Frontal cortex (tissue), 4 donors: ENCODE results near the gene RAI1. TPM values are rescaled to one million over a fixed set of nuclear protein-coding genes. Genes with fewer than 3 reads are reported as not detected.

Source experiments
- DNase-seq, 2 donors: peaks; one replicate each; pipeline ENCODE4 v3.0.0; 2012; ENCODE audit warnings: low spot score in 2 of 2
- FAIRE-seq: peaks from 2 replicates; lab custom pipeline; 2012; peaks lifted over from hg19 to GRCh38; lab: Jason Lieb, UNC
- total RNA-seq: library from RNA; depleted of rRNA; stranded (reverse); fragments of >200 nt; gene quantifications from one replicate; pipeline ENCODE4 v1.2.3, GENCODE V29; 2014
- donor health status: control.
- donor health status: control.
- donor health status: control.

The RAI1 gene
- total RNA-seq, 1 donor from 2014 or later, result 16.7 TPM

- peak in 1 of 2 donors; percentile 39 for DNase-seq
- no peak for FAIRE-seq
These were observed 150.2 kb downstream of the RAI1 start for GRCh38 chr17:17831208-17832031.

GRCh38 chr17:17832032-17832363 is 150.7 kb downstream of the RAI1 start:
- FAIRE-seq, result no peak
- DNase-seq, result no peak

GRCh38 chr17:17833658-17834357 is 152.6 kb downstream of the RAI1 start:
- FAIRE-seq (no peak), DNase-seq (no peak)

GRCh38 chr17:17834974-17835373 is 153.7 kb downstream of the RAI1 start:
- DNase-seq (no peak), FAIRE-seq (no peak)

GRCh38 chr17:17835415-17836249 is 154.4 kb downstream of the RAI1 start:
- DNase-seq, result peak in 1 of 2 donors; percentile 34
- no peak for FAIRE-seq

DNA sequence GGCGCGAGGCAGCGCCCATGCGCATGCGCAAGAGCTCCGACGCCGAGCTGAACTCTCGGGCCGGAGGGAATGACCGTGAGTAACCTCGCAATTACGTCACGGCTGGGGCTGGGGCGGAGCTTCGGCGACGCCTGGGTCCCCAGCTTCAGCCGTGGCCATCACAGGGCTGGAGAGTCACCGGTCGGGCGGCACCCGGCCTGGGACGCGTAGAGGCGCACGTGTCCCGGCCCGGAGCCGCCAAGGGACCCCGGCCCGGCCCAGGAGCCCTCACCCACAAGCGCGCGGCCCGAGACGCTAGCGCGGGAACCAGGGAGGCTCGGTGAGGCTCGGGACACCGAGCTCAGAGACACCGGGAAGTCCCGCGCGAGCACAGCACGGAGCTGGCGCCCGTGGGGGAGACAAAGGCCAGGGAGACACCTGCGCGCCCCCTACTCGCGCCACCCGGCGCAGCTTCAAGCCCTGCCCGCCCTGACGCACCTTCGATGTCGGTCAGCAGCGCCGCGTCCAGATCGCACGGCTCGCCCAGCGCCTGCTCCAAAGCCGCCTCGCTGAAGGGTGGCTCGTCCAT is 155.1 kb downstream of the RAI1 start:
- FAIRE-seq, result no peak
- DNase-seq, result peak; percentile 95 to 97

DNA sequence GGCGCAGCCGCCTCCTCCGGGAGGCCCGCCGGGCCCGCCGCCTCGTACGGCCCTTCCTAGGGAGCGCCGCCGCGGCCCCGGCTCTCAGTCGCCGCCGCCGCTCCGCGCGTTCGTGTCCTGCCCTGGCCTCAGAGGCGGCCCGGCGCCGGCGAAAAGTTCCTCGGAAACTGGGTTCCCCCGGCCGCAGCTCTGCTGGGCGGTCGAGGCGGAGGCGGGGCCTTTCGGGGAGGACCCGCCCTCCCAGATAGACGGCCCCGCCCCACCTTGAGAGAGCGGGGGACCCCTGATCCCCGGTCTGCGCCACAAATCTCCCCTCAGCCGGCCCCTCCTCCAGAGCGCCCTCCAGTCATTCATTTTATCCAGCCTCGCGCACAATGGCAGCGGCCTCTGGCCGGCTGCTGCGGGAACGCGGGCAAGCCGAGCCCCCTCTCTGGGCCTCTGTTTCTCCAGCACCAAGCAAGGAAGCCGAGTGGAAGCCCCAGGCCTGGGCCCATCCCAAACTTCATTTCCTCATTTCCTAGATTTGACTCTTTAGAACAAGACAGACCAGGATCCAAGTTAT is 155.6 kb downstream of the RAI1 start, which contains the start of gene SREBF1:
Gene SREBF1, minus strand, starts transcription at position 169 of the 562 bp plus-strand sequence. CDS start 169 bp downstream, outside the sequence.
- DNase-seq (peak; percentile 79 to 81), FAIRE-seq (no peak)

DNA sequence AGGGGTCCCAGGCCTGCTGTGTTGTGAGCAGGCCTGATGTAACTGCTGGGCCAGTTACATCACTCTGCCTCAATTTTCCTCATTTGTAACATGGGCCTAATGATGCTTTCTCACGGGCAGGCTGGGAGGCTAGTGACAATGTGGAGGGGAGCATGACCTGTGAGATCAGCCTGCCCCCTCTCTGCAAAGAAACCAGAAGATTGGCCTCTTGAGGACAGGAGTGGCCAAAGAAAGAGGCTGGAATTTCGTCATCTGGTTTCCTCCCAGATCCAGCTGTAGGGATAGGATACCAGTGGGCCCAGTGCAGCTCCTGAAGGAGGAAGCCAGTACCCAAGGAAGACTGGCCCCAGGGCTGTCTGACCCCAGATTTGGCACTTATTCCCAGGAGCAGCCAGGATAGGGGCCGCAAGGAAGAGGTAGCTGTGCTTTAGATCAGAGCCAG is 156.1 kb downstream of the RAI1 start:
- peak in 1 of 2 donors; percentile 36 for DNase-seq

GRCh38 chr17:17837966-17838962 is 157.0 kb downstream of the RAI1 start:
- peak in 1 of 2 donors; percentile 61 for DNase-seq
- FAIRE-seq, result no peak

More for the DNA sequence above, 156.1 kb downstream of the RAI1 start:
- no peak for FAIRE-seq

DNA sequence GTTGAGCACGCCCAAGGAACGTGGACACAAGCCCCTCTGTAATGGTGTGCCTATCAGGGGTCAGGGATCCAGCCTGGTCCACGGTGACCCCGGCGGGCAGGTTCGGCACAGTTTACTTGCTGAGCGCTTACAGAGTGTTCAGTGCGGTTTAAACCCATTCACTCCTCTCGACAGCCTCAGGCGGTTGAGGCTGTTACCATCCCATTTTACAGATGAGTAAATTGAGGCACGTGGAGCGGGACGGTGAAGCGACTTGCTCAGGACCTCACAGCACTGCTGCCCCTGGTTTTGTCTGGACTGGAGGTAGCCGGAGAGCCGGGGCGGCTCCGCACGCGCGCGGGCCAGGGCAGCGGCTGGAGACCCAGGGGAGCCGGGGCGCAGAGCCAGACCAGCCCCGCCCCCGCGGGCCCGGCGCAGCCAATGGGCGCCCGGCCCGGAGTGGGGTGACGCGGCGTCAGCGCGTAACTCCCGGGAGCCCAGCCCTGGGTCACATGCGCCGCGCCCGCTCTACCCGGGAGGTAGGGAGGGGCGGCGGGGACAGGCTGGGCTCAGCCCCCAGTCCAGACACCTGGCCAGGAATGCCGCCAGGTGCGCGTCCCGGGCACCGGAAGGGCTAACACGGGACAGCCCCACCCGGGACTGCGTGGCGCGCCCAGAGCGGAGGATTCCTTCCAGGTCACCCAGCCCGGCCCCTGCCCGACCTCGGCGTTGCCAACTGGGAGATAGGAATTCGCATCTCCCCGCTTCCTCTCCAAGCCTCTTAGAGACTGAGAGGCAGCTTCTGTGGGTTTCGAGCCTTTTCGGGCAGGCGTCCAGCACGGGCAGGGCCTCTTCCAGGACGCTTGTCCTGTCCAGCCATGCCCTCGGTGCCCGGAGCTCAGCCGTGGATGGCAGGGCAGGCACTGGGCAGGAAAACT is 158.8 kb downstream of the RAI1 start:
- FAIRE-seq, result no peak
- peak; percentile 93 to 94 for DNase-seq

- FAIRE-seq (no peak), DNase-seq (peak; percentile 60 to 66)
These were observed 159.7 kb downstream of the RAI1 start for GRCh38 chr17:17840751-17841591.

GRCh38 chr17:17841601-17842025 is 160.4 kb downstream of the RAI1 start:
- FAIRE-seq (no peak), DNase-seq (peak in 1 of 2 donors; percentile 33)

DNA sequence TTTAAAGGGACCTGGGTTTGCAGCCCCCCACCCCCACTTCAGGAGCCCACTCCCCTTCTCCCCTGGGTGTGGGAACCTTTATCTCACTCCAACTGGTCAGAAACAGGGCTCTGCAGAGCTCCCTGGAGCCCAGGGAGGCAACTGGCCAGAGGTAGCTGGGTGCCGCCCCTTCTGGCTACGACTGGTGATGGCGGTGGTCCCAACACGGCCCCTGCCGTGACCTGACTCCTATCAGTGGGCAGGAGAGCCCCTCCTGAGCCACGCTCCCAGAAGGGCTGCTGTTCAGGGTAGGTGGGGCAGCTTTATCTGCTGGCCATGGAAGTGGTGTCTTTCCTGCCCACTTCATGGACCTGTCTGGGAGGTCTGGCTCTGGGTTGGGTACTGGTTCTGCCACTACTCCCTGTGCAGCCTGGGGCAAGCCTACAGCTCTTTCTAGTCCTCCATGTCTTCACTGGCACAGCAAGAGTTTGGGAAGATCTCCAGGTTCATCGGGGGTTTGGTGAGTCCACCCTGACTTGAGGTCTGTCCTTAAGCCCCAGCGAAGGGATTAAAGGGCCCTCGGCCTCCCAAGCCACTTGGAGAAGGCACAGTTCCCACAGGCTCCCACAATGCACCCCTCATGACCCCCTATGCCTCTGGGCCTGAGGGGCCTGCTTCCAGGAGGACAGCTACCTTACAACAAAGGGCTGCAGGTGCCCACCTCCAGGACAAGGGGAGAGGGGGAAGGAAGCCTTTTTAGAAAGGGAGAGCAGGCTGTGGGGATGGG is 161.0 kb downstream of the RAI1 start:
- no peak for FAIRE-seq

GRCh38 chr17:17843096-17843495 is 161.8 kb downstream of the RAI1 start:
- DNase-seq, result no peak
- no peak for FAIRE-seq

More for the DNA sequence above, 161.0 kb downstream of the RAI1 start:
- no peak for DNase-seq

DNA sequence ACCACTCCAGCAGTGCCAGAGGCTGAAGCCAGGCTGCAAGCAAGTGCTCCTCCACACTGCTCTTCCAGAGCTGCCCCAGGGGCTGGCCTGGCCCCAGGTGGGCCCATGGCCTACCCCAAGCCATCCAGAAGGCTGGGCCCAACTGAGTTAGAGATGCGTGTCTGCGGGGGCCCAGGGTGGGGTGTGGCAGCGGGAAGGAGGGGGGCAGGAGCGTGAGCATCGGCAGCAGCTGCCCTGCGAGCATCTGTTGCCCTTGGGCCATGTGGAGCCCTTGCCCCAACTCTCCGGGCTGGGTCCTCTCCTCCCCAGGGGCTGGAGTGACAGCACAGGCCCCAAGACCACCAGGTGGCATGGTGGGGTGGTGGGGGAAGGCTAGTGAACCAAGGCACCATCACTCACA is 162.8 kb downstream of the RAI1 start:
- no peak for DNase-seq

GRCh38 chr17:17844500-17844899 is 163.2 kb downstream of the RAI1 start:
- no peak for FAIRE-seq
- no peak for DNase-seq

More for the DNA sequence above, 162.8 kb downstream of the RAI1 start:
- no peak for FAIRE-seq
